Panc1 (cell line): Measurements from ENCODE around the gene ANKRD42.

Experiments
- POLR2AphosphoS5 ChIP-seq: IDR thresholded peaks from 2 replicates; pipeline ENCODE4 v1.6.1; 2012; ENCODE audit warnings: mild to moderate bottlenecking, low read depth, low read length, moderate library complexity
- SIN3A ChIP-seq: IDR thresholded peaks from 2 replicates; pipeline ENCODE4 v1.6.1; 2012; ENCODE audit warnings: low read depth, mild to moderate bottlenecking, low read length, moderate library complexity, borderline replicate concordance; ENCODE audit not compliant: insufficient read depth
- TCF7L2 ChIP-seq: IDR thresholded peaks from 2 replicates; pipeline ENCODE4 v1.6.1; 2011; ENCODE audit warnings: mild to moderate bottlenecking, low read depth, low read length, inconsistent platforms
- TF ChIP-seq, protein P1 (sequence below): fragments of 450-650 bp; IDR thresholded peaks from 2 replicates; pipeline ENCODE4 v1.5.1; 2017; ENCODE audit warnings: mild to moderate bottlenecking

GRCh38 chr11:83170865-83171264 is 22.6 kb upstream of the ANKRD42 start:
- no peak for TF ChIP-seq POLR2AphosphoS5
- TF ChIP-seq, protein P1, sequence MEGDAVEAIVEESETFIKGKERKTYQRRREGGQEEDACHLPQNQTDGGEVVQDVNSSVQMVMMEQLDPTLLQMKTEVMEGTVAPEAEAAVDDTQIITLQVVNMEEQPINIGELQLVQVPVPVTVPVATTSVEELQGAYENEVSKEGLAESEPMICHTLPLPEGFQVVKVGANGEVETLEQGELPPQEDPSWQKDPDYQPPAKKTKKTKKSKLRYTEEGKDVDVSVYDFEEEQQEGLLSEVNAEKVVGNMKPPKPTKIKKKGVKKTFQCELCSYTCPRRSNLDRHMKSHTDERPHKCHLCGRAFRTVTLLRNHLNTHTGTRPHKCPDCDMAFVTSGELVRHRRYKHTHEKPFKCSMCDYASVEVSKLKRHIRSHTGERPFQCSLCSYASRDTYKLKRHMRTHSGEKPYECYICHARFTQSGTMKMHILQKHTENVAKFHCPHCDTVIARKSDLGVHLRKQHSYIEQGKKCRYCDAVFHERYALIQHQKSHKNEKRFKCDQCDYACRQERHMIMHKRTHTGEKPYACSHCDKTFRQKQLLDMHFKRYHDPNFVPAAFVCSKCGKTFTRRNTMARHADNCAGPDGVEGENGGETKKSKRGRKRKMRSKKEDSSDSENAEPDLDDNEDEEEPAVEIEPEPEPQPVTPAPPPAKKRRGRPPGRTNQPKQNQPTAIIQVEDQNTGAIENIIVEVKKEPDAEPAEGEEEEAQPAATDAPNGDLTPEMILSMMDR = no peak
- TF ChIP-seq TCF7L2 = no peak
- TF ChIP-seq SIN3A = no peak
